Left colon (tissue), 2 donors: ENCODE results near the gene GBP5. TPM values are rescaled to one million over a fixed set of nuclear protein-coding genes. Genes with fewer than 3 reads are reported as not detected.
"Not testable (repeated sequence)": the region's sequence is repeated elsewhere in the genome, so short reads cannot be mapped to it uniquely, and the experiment has no call there.

Experiments
- ATAC-seq: fragments of 200-7000 bp; cut with Tn5 transposase; one replicate; pipeline ENCODE4 v1.9.1; 2020; ENCODE audit warnings: mild to moderate bottlenecking, moderate library complexity
- DNase-seq, 2 donors: peaks; one replicate each; pipeline ENCODE4 v3.0.0-alpha.2; 2020
- intact Hi-C, 2 donors: fragments of 100-400 bp; cut with DNase I in 1 of 2; cut with micrococcal nuclease in 1 of 2; formaldehyde crosslinking; loops; one replicate each; pipeline versions ENCODE4 v1.11.2 to v1.14.0; 2022; cut with DNase I, micrococcal nuclease
- long read RNA-seq: library from polyadenylated mRNA; unstranded; transcript quantifications from one replicate; pipeline ENCODE4 v2.0.0, GENCODE V29; 2021
- total RNA-seq, 2 donors: library from RNA; stranded (reverse); fragmentation: NEBNext Ultra II Directional; extraction: Animal tissue kit (Norgen Biotek cat#: 25700); gene quantifications; one replicate each; pipeline ENCODE4 v1.2.1, GENCODE V29; 2021
- donor health status: DM: no; HTN: no; CAD: no.
- donor health status: DM: yes; HTN: yes; CAD: no.

The GBP5 gene, protein sequence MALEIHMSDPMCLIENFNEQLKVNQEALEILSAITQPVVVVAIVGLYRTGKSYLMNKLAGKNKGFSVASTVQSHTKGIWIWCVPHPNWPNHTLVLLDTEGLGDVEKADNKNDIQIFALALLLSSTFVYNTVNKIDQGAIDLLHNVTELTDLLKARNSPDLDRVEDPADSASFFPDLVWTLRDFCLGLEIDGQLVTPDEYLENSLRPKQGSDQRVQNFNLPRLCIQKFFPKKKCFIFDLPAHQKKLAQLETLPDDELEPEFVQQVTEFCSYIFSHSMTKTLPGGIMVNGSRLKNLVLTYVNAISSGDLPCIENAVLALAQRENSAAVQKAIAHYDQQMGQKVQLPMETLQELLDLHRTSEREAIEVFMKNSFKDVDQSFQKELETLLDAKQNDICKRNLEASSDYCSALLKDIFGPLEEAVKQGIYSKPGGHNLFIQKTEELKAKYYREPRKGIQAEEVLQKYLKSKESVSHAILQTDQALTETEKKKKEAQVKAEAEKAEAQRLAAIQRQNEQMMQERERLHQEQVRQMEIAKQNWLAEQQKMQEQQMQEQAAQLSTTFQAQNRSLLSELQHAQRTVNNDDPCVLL
- 1 to 10 TPM; 2.2 to 2.7 TPM for total RNA-seq
- long read RNA-seq, partial matches to known transcripts: 0 of 1 reads
- long read RNA-seq, other reads (novel, unspliced or antisense): 1 of 1 reads

DNA sequence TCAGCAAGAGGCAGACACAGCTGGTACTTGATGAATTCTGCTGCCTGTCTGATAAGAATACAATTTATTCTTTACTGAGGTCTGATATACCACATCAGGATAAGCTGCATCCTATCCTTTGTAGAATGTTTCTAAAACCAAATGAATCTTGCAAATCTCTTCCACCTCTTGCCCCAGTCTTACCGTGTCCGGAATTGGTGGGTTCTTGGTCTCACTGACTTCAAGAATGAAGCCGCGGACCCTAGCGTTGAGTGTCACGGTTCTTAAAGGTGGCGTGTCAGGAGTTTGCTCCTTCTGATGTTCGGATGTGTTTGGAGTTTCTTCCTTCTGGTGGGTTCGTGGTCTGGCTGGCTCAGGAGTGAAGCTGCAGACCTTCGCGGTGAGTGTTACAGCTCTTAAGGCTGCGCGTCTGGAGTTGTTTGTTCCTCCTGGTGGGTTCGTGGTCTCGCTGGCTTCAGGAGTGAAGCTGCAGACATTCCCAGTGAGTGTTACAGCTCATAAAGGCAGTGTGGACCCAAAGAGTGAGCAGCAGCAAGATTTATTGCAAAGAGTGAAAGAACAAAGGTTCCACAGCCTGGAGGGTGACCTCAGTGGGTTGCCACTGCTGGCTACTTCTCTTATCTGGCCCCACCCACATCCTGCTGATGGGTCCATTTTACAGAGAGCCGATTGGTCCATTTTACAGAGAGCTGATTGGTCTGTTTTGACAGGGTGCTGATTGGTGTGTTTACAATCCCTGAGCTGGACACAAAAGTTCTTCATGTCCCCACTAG, at the start of gene GBP5:
Gene GBP5, minus strand, starts transcription at position 592 of the 773 bp plus-strand sequence. CDS start 3,305 bp downstream, outside the sequence.
- ATAC-seq, intact Hi-C loops: not testable (repeated sequence)
- DNase-seq: peak in 1 of 2 donors; percentile 36

GRCh38 chr1:89322402-89322801, 49.7 kb upstream of the GBP5 start:
- intact Hi-C loops: no loop called here
- ATAC-seq (no peak), DNase-seq (no peak)

DNA sequence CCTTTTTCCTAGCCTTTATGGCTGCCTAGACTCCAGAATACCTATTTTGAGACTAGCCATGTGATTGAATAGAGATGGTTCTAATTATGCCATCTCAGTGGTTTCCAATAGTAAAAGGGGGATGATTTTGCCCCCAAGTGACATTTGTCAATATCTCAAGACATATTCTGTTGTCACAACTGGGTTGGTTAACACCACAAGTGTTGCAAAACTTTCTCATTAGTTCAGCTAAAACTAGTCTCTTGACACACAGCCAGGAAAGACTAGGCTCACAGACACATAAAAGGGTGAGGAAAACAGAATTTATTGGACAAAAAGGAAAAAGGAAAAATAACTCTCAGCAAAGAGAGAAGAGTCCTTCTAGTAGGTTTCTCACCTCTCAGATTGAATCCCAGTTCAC, 39.9 kb upstream of the GBP5 start:
- ATAC-seq: no peak

DNA sequence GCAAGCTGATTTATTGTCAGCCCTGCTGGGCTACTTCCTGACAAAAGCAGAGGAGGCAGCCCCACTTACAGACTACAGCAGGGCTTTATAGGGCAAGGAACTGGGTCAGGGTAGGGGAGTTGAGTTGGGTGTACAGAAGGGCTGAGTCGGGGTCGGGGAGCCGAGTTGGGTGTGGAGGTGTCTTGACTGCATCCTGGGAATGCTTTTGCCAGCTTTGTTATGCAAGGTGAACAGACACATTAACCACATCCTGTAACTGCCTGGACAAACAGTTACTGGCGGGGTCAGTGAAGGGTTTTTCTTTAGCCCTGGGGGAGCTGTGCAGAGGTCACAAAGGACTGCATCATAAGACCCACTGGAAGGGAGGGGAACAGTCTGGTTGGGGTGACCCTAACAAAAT, 39.1 kb upstream of the GBP5 start:
- DNase-seq (no peak), ATAC-seq (no peak)
- intact Hi-C loops: no loop called here

More for the DNA sequence above, 39.9 kb upstream of the GBP5 start:
- intact Hi-C loops: no loop called here
- no peak for DNase-seq

DNA sequence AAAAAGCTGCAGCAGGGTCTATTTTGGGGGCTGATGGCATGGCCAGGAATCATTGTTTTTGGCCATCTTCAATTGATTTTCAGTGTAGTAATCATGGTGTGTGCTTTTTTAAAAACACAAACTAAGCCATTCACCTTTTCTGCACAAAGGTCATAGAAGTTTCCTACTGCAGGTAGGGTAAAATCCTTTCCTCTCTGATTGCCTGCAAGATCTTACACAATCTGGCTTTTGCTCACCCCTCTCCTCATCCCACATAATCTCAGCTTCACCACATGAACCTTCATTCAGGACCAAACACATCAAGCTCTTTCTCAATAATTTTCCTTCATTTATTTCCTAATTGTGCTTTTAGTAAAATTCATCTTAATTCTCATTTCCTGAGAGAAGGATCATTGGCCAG, 38.3 kb upstream of the GBP5 start:
- ATAC-seq (no peak), DNase-seq (no peak)
- intact Hi-C loops: no loop called here

- intact Hi-C loops: no loop called here
- DNase-seq (no peak), ATAC-seq (peak; percentile 57)
Observed at GRCh38 chr1:89310505-89310904, 37.8 kb upstream of the GBP5 start.

DNA sequence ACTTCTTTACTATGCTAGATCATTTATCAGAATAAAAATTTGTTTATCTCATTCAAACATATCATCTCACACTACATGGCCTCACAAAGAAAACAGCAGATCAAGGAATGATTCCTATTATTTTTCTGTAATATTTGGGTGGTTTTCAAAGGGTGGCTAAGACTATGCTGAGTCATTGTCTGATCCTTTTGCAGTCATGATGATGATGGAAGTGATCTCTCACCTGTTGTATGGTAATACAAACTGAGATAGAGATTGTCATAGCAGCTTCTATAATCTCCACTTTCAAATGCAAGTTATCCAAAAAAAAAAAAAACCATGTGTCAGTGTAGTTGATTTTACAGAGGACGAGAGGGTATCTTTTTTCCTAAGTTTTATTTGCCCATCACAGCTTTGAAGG, 37.2 kb upstream of the GBP5 start:
- intact Hi-C loops: no loop called here
- ATAC-seq (no peak), DNase-seq (no peak)

- intact Hi-C loops: no loop called here
- DNase-seq (no peak), ATAC-seq (no peak)
Observed at GRCh38 chr1:89306273-89306672, 33.6 kb upstream of the GBP5 start.

DNA sequence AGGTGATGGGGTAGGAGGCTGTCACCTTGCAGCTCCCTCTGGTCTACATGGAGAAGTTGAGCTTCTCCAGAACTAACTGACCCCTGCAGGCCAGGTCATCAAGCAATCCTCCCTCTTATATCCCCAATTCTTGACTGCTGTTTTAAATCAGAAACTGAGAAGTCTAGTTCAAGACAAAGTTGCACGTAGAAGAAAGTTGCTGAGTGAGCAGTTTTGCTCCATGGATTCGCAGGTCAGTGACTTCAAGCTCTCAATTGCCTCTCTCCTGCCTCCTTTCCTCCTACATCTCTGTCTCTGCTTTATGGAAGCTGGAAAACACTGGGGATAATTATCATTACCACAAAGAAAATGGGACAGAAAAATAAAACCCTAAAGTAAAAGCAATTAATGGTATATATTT, 32.8 kb upstream of the GBP5 start:
- DNase-seq (no peak), ATAC-seq (no peak)
- intact Hi-C loops: no loop called here

DNA sequence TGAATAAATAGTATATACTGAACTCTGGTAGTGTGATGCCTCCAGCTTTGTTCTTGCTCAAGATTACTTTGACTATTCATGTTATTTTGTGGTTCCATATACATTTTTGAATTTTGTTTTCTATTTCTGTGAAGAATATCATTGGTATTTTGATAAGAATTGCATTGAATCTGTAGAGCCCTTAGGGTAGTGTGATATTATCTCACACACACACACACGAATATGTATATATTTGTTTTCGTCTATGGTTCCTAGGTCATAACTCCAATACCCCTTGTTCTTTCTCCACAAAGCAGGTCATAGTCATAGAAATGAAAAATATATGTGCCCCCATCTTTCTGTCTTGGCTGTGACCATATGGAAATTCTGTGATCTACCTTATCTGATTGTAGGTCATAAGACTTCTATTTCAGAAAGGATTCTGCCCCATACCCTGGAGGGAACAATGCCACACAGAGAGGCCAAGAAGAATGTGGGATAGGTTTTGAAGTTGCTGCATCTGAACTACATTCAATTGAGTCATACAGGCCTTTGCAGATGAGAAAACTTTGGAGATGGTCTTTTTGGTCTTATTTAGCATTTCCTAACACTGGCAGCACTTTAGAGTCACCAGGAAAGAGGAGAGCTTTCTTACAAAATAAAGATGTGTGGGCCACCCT, 32.0 kb upstream of the GBP5 start:
- intact Hi-C loops: no loop called here
- ATAC-seq (no peak), DNase-seq (no peak)

DNA sequence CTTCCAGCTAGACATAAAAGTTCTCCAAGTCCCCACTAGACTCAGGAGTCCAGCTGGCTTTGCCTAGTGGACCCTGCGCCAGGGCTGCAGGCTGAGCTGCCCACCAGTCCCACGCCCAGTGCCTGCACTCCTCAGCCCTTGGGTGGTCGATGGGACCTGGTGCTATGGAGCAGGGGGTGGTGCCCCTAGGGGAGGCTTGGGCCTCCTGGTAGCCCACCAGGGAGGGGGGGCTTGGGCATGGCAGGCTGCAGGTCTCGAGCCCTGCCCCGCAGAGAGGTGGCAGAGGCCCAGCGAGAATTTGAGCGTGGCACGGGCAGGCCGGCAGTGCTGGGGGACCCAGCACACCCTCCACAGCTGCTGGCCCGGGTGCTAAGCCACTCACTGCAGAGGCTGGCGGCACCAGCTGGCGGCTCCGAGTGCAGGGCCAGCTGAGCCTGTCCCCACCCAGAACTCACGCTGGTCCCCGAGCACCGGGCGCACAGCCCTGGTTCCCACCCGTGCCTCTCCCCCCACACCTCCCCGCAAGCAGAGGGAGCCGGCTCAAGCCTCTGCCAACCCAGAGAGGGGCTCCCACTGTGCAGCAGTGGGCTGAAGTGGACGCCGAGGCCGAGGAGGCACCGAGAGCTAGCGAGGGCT, 30.2 kb upstream of the GBP5 start:
- ATAC-seq (no peak), DNase-seq (no peak)
- intact Hi-C loops: no loop called here

GRCh38 chr1:89299739-89300463, 27.2 kb upstream of the GBP5 start:
- ATAC-seq, intact Hi-C loops, DNase-seq: not testable (repeated sequence)

DNA sequence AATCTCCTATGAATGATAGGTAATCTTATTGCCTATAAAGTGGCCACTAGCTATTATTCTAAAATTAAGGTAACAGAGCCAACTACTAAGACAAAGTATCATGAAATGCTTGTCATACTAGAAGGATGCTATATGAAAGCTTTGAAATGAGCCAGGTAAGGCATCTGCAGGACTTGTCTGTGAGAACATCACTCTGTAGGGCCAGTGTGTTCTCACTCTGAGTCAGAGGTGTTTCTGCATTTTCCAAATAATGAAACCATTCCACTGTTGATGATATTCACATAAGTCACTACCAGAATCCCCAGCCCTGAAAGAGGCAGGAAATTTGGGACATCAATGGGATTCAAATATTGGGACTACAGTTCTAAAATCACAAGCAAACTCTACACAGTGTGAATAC, 25.8 kb upstream of the GBP5 start:
- intact Hi-C loops: no loop called here
- ATAC-seq (no peak), DNase-seq (no peak)

DNA sequence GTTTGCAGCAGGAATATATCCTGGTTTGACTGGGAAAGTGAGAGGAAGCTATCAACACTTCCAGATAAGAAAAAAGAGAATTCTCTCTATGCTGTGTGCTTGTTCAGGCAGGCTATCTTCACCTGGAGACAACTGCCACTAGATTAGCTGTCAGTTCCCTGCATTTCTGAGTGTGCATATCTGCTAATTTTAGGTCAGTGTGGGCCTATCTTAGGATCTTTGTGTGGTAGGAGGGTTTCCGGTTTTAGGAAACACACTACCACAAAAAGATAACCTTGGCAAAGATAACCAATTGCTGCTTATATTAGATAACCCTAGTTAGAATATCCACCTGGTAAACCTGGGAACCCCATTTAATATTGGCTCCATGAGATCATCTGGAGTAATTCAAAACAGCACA, 22.5 kb upstream of the GBP5 start:
- ATAC-seq (no peak), DNase-seq (no peak)
- intact Hi-C loops: no loop called here

DNA sequence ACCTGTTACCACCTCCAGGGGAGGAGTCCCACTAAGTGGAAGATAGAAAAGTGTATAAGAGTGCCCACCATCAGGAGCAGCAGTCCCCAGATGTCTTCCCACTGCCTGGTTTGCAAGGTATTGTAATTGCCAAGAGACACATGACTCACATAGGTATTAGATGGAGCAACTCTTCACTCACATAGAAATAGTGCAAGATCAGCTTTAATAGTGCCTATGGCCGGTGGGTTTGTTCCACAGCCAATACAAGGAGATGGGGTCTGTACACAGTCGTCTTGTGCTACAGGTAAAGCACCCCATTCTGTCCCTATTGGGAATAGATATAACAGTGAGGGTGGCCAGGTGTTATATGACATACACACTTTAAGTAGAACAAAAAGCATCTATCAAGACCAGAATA, 18.6 kb upstream of the GBP5 start:
- no peak for DNase-seq
- ATAC-seq: no peak
- intact Hi-C loops: no loop called here

- ATAC-seq (no peak), DNase-seq (no peak)
- intact Hi-C loops: no loop called here
Observed at GRCh38 chr1:89288051-89288340, 15.3 kb upstream of the GBP5 start.

DNA sequence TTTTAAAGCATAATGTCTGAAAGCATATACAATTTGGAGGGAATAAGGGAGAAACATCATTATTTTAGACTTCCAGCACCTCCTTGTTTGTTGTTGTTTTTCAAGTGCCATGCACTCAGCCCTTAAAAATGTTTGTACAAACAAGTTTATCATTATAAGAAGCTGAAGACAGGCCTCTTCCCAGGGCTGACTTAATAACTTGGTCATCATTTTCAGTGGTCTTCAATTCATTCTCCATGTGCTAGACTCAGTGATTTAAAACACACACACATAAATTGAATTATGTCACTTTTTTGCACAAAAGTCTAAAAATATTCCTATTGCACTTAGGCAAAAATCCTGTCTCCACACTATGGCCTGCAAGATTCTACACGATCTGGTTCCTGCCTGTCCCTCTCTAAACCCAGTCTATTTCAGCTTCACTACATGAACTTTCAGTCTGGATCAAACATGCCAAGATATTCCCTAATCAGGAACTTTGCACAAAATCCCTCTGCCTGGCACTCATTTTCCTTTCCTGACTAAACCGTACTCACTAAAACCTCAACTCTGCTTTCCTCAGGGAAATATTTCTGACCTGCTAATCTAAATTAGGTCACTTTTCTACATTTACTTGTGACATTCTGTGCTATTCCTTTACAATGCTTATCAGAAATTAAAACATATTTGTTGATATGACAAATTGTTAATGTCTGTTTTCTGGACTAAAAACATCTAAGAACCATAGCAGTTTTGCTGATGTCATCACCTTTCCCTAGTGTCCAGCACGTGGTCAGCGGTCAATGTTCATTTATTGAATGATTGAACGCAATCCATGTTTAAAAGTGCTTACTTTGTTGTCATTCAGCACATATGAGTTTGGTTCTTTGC, 14.8 kb upstream of the GBP5 start:
- no peak for ATAC-seq
- intact Hi-C loops: no loop called here

More for the DNA sequence above, 14.8 kb upstream of the GBP5 start:
- DNase-seq: no peak
